GM23338 (cell line): ENCODE measurements around the gene DIAPH1. TPM values are rescaled to one million over a fixed set of nuclear protein-coding genes. Genes with fewer than 3 reads are reported as not detected.

ENCODE experiments used
- ATAC-seq: fragments of 200-7000 bp; cut with Tn5 transposase; 3 replicates; pipeline ENCODE4 v1.9.1; 2020
- DNase-seq: peaks from one replicate; pipeline ENCODE4 v3.0.0-alpha.2; 2015; ENCODE audit warnings: low spot score
- H2AFZ ChIP-seq: fragments of 200-600 bp; sonication (generic); 2 replicates; pipeline ENCODE4 v1.8.0; 2016; ENCODE audit warnings: antibody characterized with exemption, mild to moderate bottlenecking, moderate library complexity
- H3F3A ChIP-seq: fragments of 200-600 bp; sonication (generic); replicated peaks from 2 replicates; pipeline ENCODE4 v1.8.0; 2017; ENCODE audit warnings: antibody characterized with exemption, mixed run types, low read depth
- H3K27ac ChIP-seq: fragments of 200-600 bp; sonication (generic); 2 replicates; pipeline ENCODE4 v1.6.1; 2016; ENCODE audit warnings: low read depth
- H3K27me3 ChIP-seq: fragments of 200-600 bp; sonication (generic); 2 replicates; pipeline ENCODE4 v1.8.0; 2016; ENCODE audit warnings: mild to moderate bottlenecking, mixed run types, moderate library complexity; ENCODE audit not compliant: insufficient read depth
- H3K36me3 ChIP-seq: fragments of 200-600 bp; sonication (generic); 2 replicates; pipeline ENCODE4 v1.8.0; 2016; ENCODE audit warnings: mild to moderate bottlenecking; ENCODE audit not compliant: insufficient read depth
- H3K4me1 ChIP-seq: fragments of 200-600 bp; sonication (generic); 2 replicates; pipeline ENCODE4 v1.8.0; 2016; ENCODE audit warnings: mild to moderate bottlenecking, moderate library complexity; ENCODE audit not compliant: insufficient read depth
- H3K4me2 ChIP-seq: fragments of 200-600 bp; sonication (generic); 2 replicates; pipeline ENCODE4 v1.7.1; 2017; ENCODE audit warnings: mixed run types
- H3K4me3 ChIP-seq: fragments of 200-600 bp; sonication (generic); 2 replicates; pipeline ENCODE4 v1.6.1; 2016; ENCODE audit warnings: mixed run types
- H3K79me2 ChIP-seq: fragments of 200-600 bp; sonication (generic); replicated peaks from 2 replicates; pipeline ENCODE4 v1.8.0; 2017; ENCODE audit warnings: mild to moderate bottlenecking; ENCODE audit not compliant: insufficient read depth
- H3K9me2 ChIP-seq: fragments of 200-600 bp; sonication (generic); 2 replicates; pipeline ENCODE4 v1.8.0; 2017; ENCODE audit not compliant: insufficient read depth
- H4K20me1 ChIP-seq: fragments of 200-600 bp; sonication (generic); replicated peaks from 2 replicates; pipeline ENCODE4 v1.8.0; 2017; ENCODE audit warnings: mild to moderate bottlenecking; ENCODE audit not compliant: insufficient read depth
- H3K27ac Mint-ChIP-seq: 2 replicates; pipeline ENCODE4 v1.8.0; 2020; ENCODE audit warnings: inconsistent platforms, mild to moderate bottlenecking, moderate library complexity, mixed read lengths
- H3K27me3 Mint-ChIP-seq: 3 replicates; pipeline ENCODE4 v1.8.0; 2022; ENCODE audit warnings: low read depth, mild to moderate bottlenecking, moderate library complexity, mixed read lengths, inconsistent platforms; ENCODE audit not compliant: insufficient read depth, poor library complexity
- H3K36me3 Mint-ChIP-seq: 3 replicates; pipeline ENCODE4 v1.8.0; 2021; ENCODE audit warnings: low read depth, mild to moderate bottlenecking, inconsistent platforms, moderate library complexity, mixed read lengths
- H3K4me1 Mint-ChIP-seq: 3 replicates; pipeline ENCODE4 v1.8.0; 2020; ENCODE audit warnings: mild to moderate bottlenecking, inconsistent platforms, mixed read lengths
- H3K4me3 Mint-ChIP-seq: 3 replicates; pipeline ENCODE4 v1.8.0; 2021; ENCODE audit warnings: moderate library complexity, mild to moderate bottlenecking, inconsistent platforms, mixed read lengths
- H3K9me3 Mint-ChIP-seq: 3 replicates; pipeline ENCODE4 v1.8.0; 2020; ENCODE audit warnings: moderate library complexity, mild to moderate bottlenecking, inconsistent platforms, mixed read lengths
- CREB1 ChIP-seq: fragments of 250-450 bp; sonication (Bioruptor Pico); IDR thresholded peaks from 2 replicates; pipeline ENCODE4 v1.5.0; 2020; ENCODE audit warnings: low read depth, mild to moderate bottlenecking, moderate library complexity
- ETS1 ChIP-seq: IDR thresholded peaks from 2 replicates; pipeline ENCODE4 v1.6.1; 2016; ENCODE audit warnings: antibody characterized with exemption
- JUNB ChIP-seq: IDR thresholded peaks from one replicate; pipeline ENCODE4 v1.6.1; 2016; ENCODE audit warnings: antibody characterized with exemption; ENCODE audit not compliant: unreplicated experiment
- NANOG ChIP-seq: IDR thresholded peaks from 2 replicates; pipeline ENCODE4 v1.6.1; 2016; ENCODE audit warnings: antibody characterized with exemption, borderline replicate concordance
- POLR2AphosphoS5 ChIP-seq: IDR thresholded peaks from 2 replicates; pipeline ENCODE4 v1.6.1; 2016; ENCODE audit warnings: antibody characterized with exemption, low read depth
- STAT1 ChIP-seq: IDR thresholded peaks from one replicate; pipeline ENCODE4 v1.6.1; 2016; ENCODE audit warnings: antibody characterized with exemption; ENCODE audit not compliant: unreplicated experiment
- ZNF114 ChIP-seq: fragments of 250-450 bp; sonication (Bioruptor Pico); IDR thresholded peaks from 2 replicates; pipeline ENCODE4 v1.5.0; 2020; ENCODE audit warnings: mild to moderate bottlenecking, moderate library complexity
- ZNF331 ChIP-seq: fragments of 250-450 bp; sonication (Bioruptor Pico); IDR thresholded peaks from 2 replicates; pipeline ENCODE4 v1.5.0; 2020; ENCODE audit warnings: low read depth, mild to moderate bottlenecking, moderate library complexity
- ZNF462 ChIP-seq: fragments of 250-450 bp; sonication (Bioruptor Pico); IDR thresholded peaks from 2 replicates; pipeline ENCODE4 v1.5.0; 2020; ENCODE audit warnings: mild to moderate bottlenecking, moderate library complexity
- polyA plus RNA-seq: library from polyadenylated mRNA; unstranded; fragments of >200 nt; fragmentation: Nextera tagmentation; extraction: Ambion mirVana; gene quantifications from 2 replicates; pipeline ENCODE4 v1.2.1, GENCODE V29; 2016
- total RNA-seq: library from RNA; depleted of rRNA; stranded (reverse); fragments of >200 nt; shearing (Covaris generic); gene quantifications from 2 replicates; pipeline ENCODE4 v1.2.3, GENCODE V29; 2014
- TF ChIP-seq, protein P1 (sequence below), 2 experiments: fragments of 200-600 bp in 1 of 2; sonication (generic) in 1 of 2; conservative IDR thresholded peaks; 2 replicates each; pipeline versions ENCODE4 v1.5.1 to v1.6.1; 2016 to 2017; ENCODE audit warnings: antibody characterized with exemption in 2 of 2, low read depth in 2 of 2, mild to moderate bottlenecking in 2 of 2, moderate library complexity in 1 of 2

The DIAPH1 gene
- total and polyA plus RNA-seq, 2 experiments from 2014 or later, result 42.9 to 104 TPM

- H3K27me3 ChIP-seq, result no peaks in the 10 kb centered on the region
- peak; percentile 82 for ATAC-seq
- H3F3A ChIP-seq, result no peaks in the 10 kb centered on the region
- peaks cover 6% of the 10 kb centered on the region for H3K27me3 Mint-ChIP-seq
- no peaks in the 10 kb centered on the region for H3K79me2 ChIP-seq
- TF ChIP-seq CREB1 (CRISPR knock-in tag), result peak; percentile 89
- TF ChIP-seq, protein P1, sequence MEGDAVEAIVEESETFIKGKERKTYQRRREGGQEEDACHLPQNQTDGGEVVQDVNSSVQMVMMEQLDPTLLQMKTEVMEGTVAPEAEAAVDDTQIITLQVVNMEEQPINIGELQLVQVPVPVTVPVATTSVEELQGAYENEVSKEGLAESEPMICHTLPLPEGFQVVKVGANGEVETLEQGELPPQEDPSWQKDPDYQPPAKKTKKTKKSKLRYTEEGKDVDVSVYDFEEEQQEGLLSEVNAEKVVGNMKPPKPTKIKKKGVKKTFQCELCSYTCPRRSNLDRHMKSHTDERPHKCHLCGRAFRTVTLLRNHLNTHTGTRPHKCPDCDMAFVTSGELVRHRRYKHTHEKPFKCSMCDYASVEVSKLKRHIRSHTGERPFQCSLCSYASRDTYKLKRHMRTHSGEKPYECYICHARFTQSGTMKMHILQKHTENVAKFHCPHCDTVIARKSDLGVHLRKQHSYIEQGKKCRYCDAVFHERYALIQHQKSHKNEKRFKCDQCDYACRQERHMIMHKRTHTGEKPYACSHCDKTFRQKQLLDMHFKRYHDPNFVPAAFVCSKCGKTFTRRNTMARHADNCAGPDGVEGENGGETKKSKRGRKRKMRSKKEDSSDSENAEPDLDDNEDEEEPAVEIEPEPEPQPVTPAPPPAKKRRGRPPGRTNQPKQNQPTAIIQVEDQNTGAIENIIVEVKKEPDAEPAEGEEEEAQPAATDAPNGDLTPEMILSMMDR (conservative IDR thresholded peaks at IDR 0.05; ENCODE audit: low read depth in 2 of 2), result peak; percentile 85 to 96
- no peak for TF ChIP-seq STAT1
- no peak for TF ChIP-seq ZNF331 (CRISPR knock-in tag)
- TF ChIP-seq NANOG, result no peak
- no peak for TF ChIP-seq ETS1
- TF ChIP-seq POLR2AphosphoS5, result peak; percentile 47; the same call in 1 of the 2 replicates
- peak overlapping the region; percentile 12 for H3K4me3 ChIP-seq
- no peaks in the 10 kb centered on the region for H4K20me1 ChIP-seq
- peak overlapping the region; percentile 90 for H3K27ac ChIP-seq
- peaks cover 39% of the 10 kb centered on the region for H3K36me3 Mint-ChIP-seq
- no peaks in the 10 kb centered on the region; the same call in 2 of the 3 replicates for H3K9me3 Mint-ChIP-seq
- H3K4me1 Mint-ChIP-seq, result peaks cover 43% of the 10 kb centered on the region
- H3K4me3 Mint-ChIP-seq, result peak overlapping the region; percentile 62
- peak overlapping the region; percentile 20 for H3K4me2 ChIP-seq
- peak overlapping the region; percentile 99 for H3K27ac Mint-ChIP-seq
- no peak overlapping the region for H2AFZ ChIP-seq
- peaks cover 25% of the 10 kb centered on the region for H3K4me1 ChIP-seq
- no peaks in the 10 kb centered on the region for H3K36me3 ChIP-seq
- H3K9me2 ChIP-seq, result no peaks in the 10 kb centered on the region
- DNase-seq, result peak; percentile 98
These were observed 57.9 kb downstream of the DIAPH1 start for GRCh38 chr5:141560725-141561483.

- H3K4me3 ChIP-seq, result peak overlapping the region; percentile 12
- H3K79me2 ChIP-seq, result no peaks in the 10 kb centered on the region
- H3K9me2 ChIP-seq, result no peaks in the 10 kb centered on the region
- H3K36me3 ChIP-seq, result no peaks in the 10 kb centered on the region
- Mint-ChIP-seq H3K4me1 (peaks cover 43% of the 10 kb centered on the region), H3K27ac (peak overlapping the region; percentile 99), H3K9me3 (no peaks in the 10 kb centered on the region; the same call in 2 of the 3 replicates), H3K4me3 (peak overlapping the region; percentile 62), H3K36me3 (peaks cover 36% of the 10 kb centered on the region), H3K27me3 (peaks cover 8% of the 10 kb centered on the region)
- peak; percentile 38 for DNase-seq
- H3K4me2 ChIP-seq, result peak overlapping the region; percentile 20
- no peak overlapping the region for H2AFZ ChIP-seq
- no peaks in the 10 kb centered on the region for H3F3A ChIP-seq
- ATAC-seq, result peak; percentile 10; the same call in 1 of the 3 replicates
- H4K20me1 ChIP-seq, result no peaks in the 10 kb centered on the region
- H3K4me1 ChIP-seq, result peaks cover 25% of the 10 kb centered on the region
- TF ChIP-seq NANOG (no peak), JUNB (no peak), ETS1 (no peak), ZNF114 (CRISPR knock-in tag) (no peak), ZNF462 (CRISPR knock-in tag) (no peak), POLR2AphosphoS5 (no peak)
- H3K27me3 ChIP-seq, result no peaks in the 10 kb centered on the region
- H3K27ac ChIP-seq, result peak overlapping the region; percentile 90
These were observed 58.6 kb downstream of the DIAPH1 start for GRCh38 chr5:141560151-141560550.
